GM12878 (cell line): ENCODE data around the gene ACADVL. TPM values are rescaled to one million over a fixed set of nuclear protein-coding genes. Genes with fewer than 3 reads are reported as not detected.

Experiments
- CBX5 ChIP-seq: sonication (generic); IDR thresholded peaks from 2 replicates; pipeline ENCODE4 v1.6.1; 2016; ENCODE audit warnings: low read depth, moderate library complexity, mild to moderate bottlenecking, inconsistent platforms
- CREM ChIP-seq: IDR thresholded peaks from 2 replicates; pipeline ENCODE4 v1.6.1; 2014; ENCODE audit warnings: antibody characterized with exemption, low read depth
- CTCF ChIP-seq, 3 experiments: IDR thresholded peaks in 2 of 3; conservative IDR thresholded peaks in 1 of 3; 2 replicates each; pipeline ENCODE4 v1.5.1; 2011; ENCODE audit warnings: low read depth in 3 of 3, low read length in 3 of 3, mild to moderate bottlenecking in 3 of 3, control low read depth in 2 of 3, moderate library complexity in 2 of 3, inconsistent platforms in 1 of 3, mixed read lengths in 1 of 3; ENCODE audit not compliant: control insufficient read depth in 2 of 3, insufficient read depth in 1 of 3; ENCODE audit errors: extremely low read depth in 1 of 3
- CUX1 ChIP-seq: IDR thresholded peaks from 2 replicates; pipeline ENCODE4 v1.6.1; 2012; ENCODE audit warnings: improper control_type of control experiment, low read depth, low read length; ENCODE audit not compliant: insufficient replicate concordance
- ETV6 ChIP-seq, 2 experiments: fragments of 450-650 bp in 1 of 2; IDR thresholded peaks in 1 of 2; conservative IDR thresholded peaks in 1 of 2; 2 replicates each; pipeline ENCODE4 v1.6.1; 2014; ENCODE audit warnings: antibody characterized with exemption in 1 of 2, borderline replicate concordance in 1 of 2, low read depth in 1 of 2, mild to moderate bottlenecking in 1 of 2, moderate library complexity in 1 of 2
- FOXM1 ChIP-seq: IDR thresholded peaks from 2 replicates; pipeline ENCODE4 v1.6.1; 2012; ENCODE audit warnings: low read depth, mild to moderate bottlenecking, inconsistent platforms, low read length, moderate library complexity
- HDAC2 ChIP-seq: fragments of 200-600 bp; sonication (generic); IDR thresholded peaks from 2 replicates; pipeline ENCODE4 v1.6.1; 2017
- KDM1A ChIP-seq: fragments of 200-600 bp; sonication (generic); IDR thresholded peaks from 2 replicates; pipeline ENCODE4 v1.6.1; 2016; ENCODE audit warnings: borderline replicate concordance
- PKNOX1 ChIP-seq: fragments of 450-650 bp; IDR thresholded peaks from 2 replicates; pipeline ENCODE4 v1.6.1; 2016; ENCODE audit warnings: mild to moderate bottlenecking
- RAD21 ChIP-seq: IDR thresholded peaks from 2 replicates; pipeline ENCODE4 v1.6.1; 2011; ENCODE audit warnings: mild to moderate bottlenecking, low read depth, low read length, moderate library complexity; ENCODE audit not compliant: insufficient read depth
- SMAD1 ChIP-seq: fragments of 450-650 bp; IDR thresholded peaks from 2 replicates; pipeline ENCODE4 v1.6.1; 2018; ENCODE audit warnings: mild to moderate bottlenecking, low read depth; ENCODE audit not compliant: partially characterized antibody
- SMC3 ChIP-seq: IDR thresholded peaks from 2 replicates; pipeline ENCODE4 v1.6.1; 2011; ENCODE audit warnings: low read length, improper control_type of control experiment, borderline replicate concordance
- TAF1 ChIP-seq: IDR thresholded peaks from 2 replicates; pipeline ENCODE4 v1.6.1; 2011; ENCODE audit warnings: mild to moderate bottlenecking, low read depth, low read length, borderline replicate concordance
- TCF3 ChIP-seq: IDR thresholded peaks from 2 replicates; pipeline ENCODE4 v1.6.1; 2012; ENCODE audit warnings: low read depth, mild to moderate bottlenecking, low read length, borderline replicate concordance; ENCODE audit not compliant: insufficient read depth
- YY1 ChIP-seq: IDR thresholded peaks from 2 replicates; pipeline ENCODE4 v1.6.1; 2011; ENCODE audit warnings: low read depth, mild to moderate bottlenecking, low read length
- ZBED1 ChIP-seq: IDR thresholded peaks from 2 replicates; pipeline ENCODE4 v1.6.1; 2016; ENCODE audit warnings: borderline replicate concordance
- ZZZ3 ChIP-seq: IDR thresholded peaks from 2 replicates; pipeline ENCODE4 v1.6.1; 2011; ENCODE audit warnings: low read depth; ENCODE audit not compliant: control insufficient read depth, insufficient read length
- polyA plus RNA-seq, 11 experiments: library from polyadenylated mRNA; depleted of rRNA in 4 of 11; unstranded in 6 of 11; stranded (reverse) in 5 of 11; fragments of >200 nt; fragmentation: Nextera tagmentation in 4 of 11; fragmentation: Illumina TruSeq in 1 of 11; extraction: Ambion mirVana in 4 of 11; extraction: Trizol in 1 of 11; gene quantifications; 1 replicate in 1 of 11; 2 replicates in 10 of 11; pipeline versions ENCODE4 v1.2.1 to v1.2.3, GENCODE V29; 2011 to 2016; ENCODE audit warnings: inconsistent platforms in 2 of 11, missing spikeins in 2 of 11, low read depth in 1 of 11
- total RNA-seq, 4 experiments: library from RNA; depleted of rRNA in 3 of 4; stranded (reverse); fragments of >200 nt in 3 of 4; fragmentation: Illumina TruSeq in 1 of 4; extraction: Trizol in 1 of 4; gene quantifications; 2 replicates each; pipeline versions ENCODE4 v1.2.1 to v1.2.3, GENCODE V29; 2013 to 2021

Gene ACADVL
- total and polyA plus RNA-seq, 10 of the 15 experiments (the other 5 are each of a cell fraction or from before 2014, with no cell fraction given) = 25.4 to 232 (median 180) TPM

- TF ChIP-seq CUX1 (no peak), ZZZ3 (no peak), TAF1 (no peak), HDAC2 (no peak), FOXM1 (no peak), ETV6 (conservative IDR thresholded peaks at IDR 0.05 in 1 of 2, IDR thresholded peaks at IDR 0.05 in 1 of 2; ENCODE audit: borderline replicate concordance in 1 of 2, low read depth in 1 of 2) (no peak), CBX5 (no peak), ZBED1 (no peak), PKNOX1 (no peak), YY1 (0 out of 2 replicates have a peak, but pooled peaks have one; percentile 24), SMC3 (peak; percentile 50; the same call in 1 of the 2 replicates), TCF3 (no peak), SMAD1 (no peak), RAD21 (peak; percentile 60), KDM1A (no peak), CREM (peak; percentile 49; the same call in 1 of the 2 replicates), CTCF (IDR thresholded peaks at IDR 0.05 in 2 of 3, conservative IDR thresholded peaks at IDR 0.05 in 1 of 3; ENCODE audit: control insufficient read depth in 2 of 3, extremely low read depth in 1 of 3, insufficient read depth in 1 of 3, low read depth in 3 of 3, low read length in 3 of 3) (peak; percentile 87 to 89 (median 87))
These were observed 42.4 kb upstream of the ACADVL start (continued) for GRCh38 chr17:7177191-7177953.
